K562 (cell line): ENCODE measurements around the gene IKZF3. TPM values are rescaled to one million over a fixed set of nuclear protein-coding genes. Genes with fewer than 3 reads are reported as not detected.
A peak's percentile ranks its signal among the peaks of the same experiment; 100 is the strongest.

ENCODE experiments used
- CHCHD3 ChIP-seq: fragments of 250-450 bp; sonication (Bioruptor Pico); IDR thresholded peaks from 2 replicates; pipeline ENCODE4 v2.1.2; 2022; ENCODE audit warnings: mild to moderate bottlenecking
- DPF2 ChIP-seq: fragments of 450-650 bp; IDR thresholded peaks from 2 replicates; pipeline ENCODE4 v1.6.1; 2016
- GATAD2A ChIP-seq: fragments of 450-650 bp; IDR thresholded peaks from 2 replicates; pipeline ENCODE4 v1.6.1; 2017
- HCFC1 ChIP-seq: IDR thresholded peaks from 2 replicates; pipeline ENCODE4 v1.6.1; 2012; ENCODE audit warnings: low read depth, low read length, improper control_type of control experiment
- MCM5 ChIP-seq: fragments of 450-650 bp; IDR thresholded peaks from 2 replicates; pipeline ENCODE4 v1.6.1; 2016; ENCODE audit warnings: low read depth
- POLR2G ChIP-seq: fragments of 200-400 bp; formaldehyde crosslinking; IDR thresholded peaks from 2 replicates; pipeline ENCODE4 v1.6.1; 2017; ENCODE audit warnings: low read depth, mild to moderate bottlenecking, antibody characterized with exemption, low read length, moderate library complexity
- POLR3G ChIP-seq: IDR thresholded peaks from 2 replicates; pipeline ENCODE4 v1.6.1; 2011; ENCODE audit not compliant: insufficient read length, insufficient replicate concordance; ENCODE audit errors: extremely low read depth
- RBM34 ChIP-seq: fragments of 200-400 bp; formaldehyde crosslinking; IDR thresholded peaks from 2 replicates; pipeline ENCODE4 v1.6.1; 2018; ENCODE audit warnings: low read length, borderline replicate concordance; ENCODE audit not compliant: insufficient read depth
- SMARCB1 ChIP-seq: IDR thresholded peaks from 2 replicates; pipeline ENCODE4 v1.6.1; 2011; ENCODE audit warnings: improper control_type of control experiment, low read depth; ENCODE audit not compliant: insufficient read length
- TAF7 ChIP-seq: fragments of 450-650 bp; IDR thresholded peaks from 2 replicates; pipeline ENCODE4 v1.6.1; 2016; ENCODE audit warnings: missing genetic modification characterization, missing compliant biosample characterization
- TEAD1 ChIP-seq, 2 experiments: fragments of 450-650 bp in 1 of 2; sonication (generic) in 1 of 2; formaldehyde crosslinking; IDR thresholded peaks; 2 replicates each; pipeline versions ENCODE4 v1.4.0 to v1.8.0; 2020 to 2022; ENCODE audit warnings: mild to moderate bottlenecking in 2 of 2, missing genetic modification reagents in 1 of 2
- THRB ChIP-seq: fragments of 450-650 bp; formaldehyde crosslinking; conservative IDR thresholded peaks from 2 replicates; pipeline ENCODE4 v1.4.0; 2022; ENCODE audit warnings: mild to moderate bottlenecking, missing genetic modification characterization
- ZBTB1 ChIP-seq: sonication (generic); formaldehyde crosslinking; IDR thresholded peaks from 2 replicates; pipeline ENCODE4 v1.8.1; 2023; ENCODE audit warnings: missing genetic modification reagents, low read depth, mild to moderate bottlenecking, borderline replicate concordance
- ZNF318 ChIP-seq, 2 experiments: fragments of 450-650 bp; IDR thresholded peaks; 2 replicates each; pipeline ENCODE4 v1.6.1; 2016; ENCODE audit warnings: mild to moderate bottlenecking in 2 of 2, borderline replicate concordance in 1 of 2, low read depth in 1 of 2, moderate library complexity in 1 of 2
- ZNF384 ChIP-seq: IDR thresholded peaks from 2 replicates; pipeline ENCODE4 v1.6.1; 2012; ENCODE audit warnings: low read depth, low read length, improper control_type of control experiment
- polyA plus RNA-seq, 8 experiments: library from polyadenylated mRNA; depleted of rRNA in 4 of 8; stranded (reverse) in 5 of 8; unstranded in 3 of 8; fragments of >200 nt; fragmentation: Nextera tagmentation in 2 of 8; fragmentation: Illumina TruSeq in 1 of 8; extraction: Ambion mirVana in 2 of 8; extraction: Trizol in 1 of 8; gene quantifications; 2 replicates each; pipeline versions ENCODE4 v1.2.1 to v1.2.3, GENCODE V29; 2011 to 2014; ENCODE audit warnings: inconsistent platforms in 1 of 8, missing spikeins in 1 of 8
- total RNA-seq, 7 experiments: library from RNA; depleted of rRNA in 6 of 7; stranded (reverse); fragments of >200 nt in 6 of 7; fragmentation: Illumina TruSeq in 2 of 7; extraction: Trizol in 2 of 7; gene quantifications; 2 replicates each; pipeline versions ENCODE4 v1.2.1 to v1.2.3, GENCODE V29; 2011 to 2021; ENCODE audit warnings: low replicate concordance in 1 of 7

The IKZF3 gene
- total and polyA plus RNA-seq, 9 of the 15 experiments (the other 6 are each of a cell fraction or from before 2014, with no cell fraction given): 0.06 to 1.6 (median 0.62) TPM

- TF ChIP-seq ZNF318 (IDR thresholded peaks at IDR 0.05; ENCODE audit: borderline replicate concordance in 1 of 2, low read depth in 1 of 2) (no peak), CHCHD3 (no peak), GATAD2A (no peak), POLR2G (peak; percentile 92), RBM34 (no peak), SMARCB1 (no peak), ZBTB1 (CRISPR knock-in tag) (no peak), MCM5 (no peak), TEAD1 (CRISPR knock-in tag; IDR thresholded peaks at IDR 0.05) (no peak), ZNF384 (no peak), THRB (CRISPR knock-in tag) (no peak), POLR3G (no peak), HCFC1 (peak; percentile 58; the same call in 1 of the 2 replicates), TAF7 (tag) (no peak), DPF2 (no peak; the same call in 1 of the 2 replicates)
Measured at GRCh38 chr17:39730095-39730921, 133.8 kb downstream of the IKZF3 start, which contains the start of gene MIEN1 (continued).
